Body of pancreas (tissue), 4 donors: Measurements from ENCODE around the gene EAF2. TPM values are rescaled to one million over a fixed set of nuclear protein-coding genes. Genes with fewer than 3 reads are reported as not detected.

Experiments
- ATAC-seq: fragments of 150-250 bp; one replicate; pipeline ENCODE4 v1.9.1; 2016
- DNase-seq, 4 donors: peaks; one replicate each; pipeline ENCODE4 v3.0.0-alpha.2; 2019
- H3K27ac ChIP-seq, 4 donors: fragments of 200-600 bp; sonication (generic); 1 replicate in 3 of 4; 2 replicates in 1 of 4; pipeline versions ENCODE4 v1.5.1 to v1.6.1; 2016 to 2019; ENCODE audit warnings: mild to moderate bottlenecking in 1 of 4, mixed read lengths in 1 of 4, moderate library complexity in 1 of 4
- H3K27me3 ChIP-seq, 2 donors: fragments of 200-600 bp; sonication (generic); one replicate each; pipeline ENCODE4 v1.6.0; 2016; ENCODE audit warnings: mild to moderate bottlenecking in 1 of 2
- H3K36me3 ChIP-seq, 2 donors: fragments of 200-600 bp; sonication (generic); replicated peaks in 1 of 2; 2 replicates each; pipeline ENCODE4 v1.5.1; 2016; ENCODE audit warnings: low read depth in 2 of 2; ENCODE audit not compliant: insufficient read depth in 1 of 2
- H3K4me1 ChIP-seq: fragments of 200-600 bp; sonication (generic); one replicate; pipeline ENCODE4 v1.6.0; 2016
- H3K4me3 ChIP-seq, 2 donors: fragments of 200-600 bp; sonication (generic); 1 replicate in 1 of 2; 2 replicates in 1 of 2; pipeline ENCODE4 v1.5.1; 2016 to 2019
- H3K9me3 ChIP-seq, 3 donors: fragments of 200-600 bp; sonication (generic); 1 replicate in 2 of 3; 2 replicates in 1 of 3; pipeline ENCODE4 v1.5.1; 2016
- POLR2A ChIP-seq, 3 donors: fragments of 450-650 bp; IDR thresholded peaks; one replicate each; pipeline ENCODE4 v1.6.1; 2016; ENCODE audit warnings: antibody characterized with exemption in 3 of 3, mild to moderate bottlenecking in 2 of 3
- WGBS, 2 donors: methylation state at CpG; one replicate each; pipeline ENCODE4 v1.1.5; 2017; 5-methylcytosine and 5-hydroxymethylcytosine counted together
- intact Hi-C: fragments of 100-400 bp; cut with DNase I; formaldehyde crosslinking; loops from one replicate; pipeline ENCODE4 v1.15.1; 2023
- total RNA-seq, 2 donors: library from RNA; depleted of rRNA; stranded (reverse); fragments of >200 nt; gene quantifications; one replicate each; pipeline ENCODE4 v1.1.0, GENCODE V29; 2016
- TF ChIP-seq, protein P1 (sequence below), 7 experiments: fragments of 450-650 bp in 4 of 7; fragments of 200-600 bp in 3 of 7; sonication (generic) in 3 of 7; IDR thresholded peaks; one replicate each; pipeline ENCODE4 v1.5.1; 2016 to 2019; ENCODE audit warnings: antibody characterized with exemption in 7 of 7

Gene EAF2
- total RNA-seq, 2 donors from 2014 or later, result 2.9 to 16.8 TPM

DNA sequence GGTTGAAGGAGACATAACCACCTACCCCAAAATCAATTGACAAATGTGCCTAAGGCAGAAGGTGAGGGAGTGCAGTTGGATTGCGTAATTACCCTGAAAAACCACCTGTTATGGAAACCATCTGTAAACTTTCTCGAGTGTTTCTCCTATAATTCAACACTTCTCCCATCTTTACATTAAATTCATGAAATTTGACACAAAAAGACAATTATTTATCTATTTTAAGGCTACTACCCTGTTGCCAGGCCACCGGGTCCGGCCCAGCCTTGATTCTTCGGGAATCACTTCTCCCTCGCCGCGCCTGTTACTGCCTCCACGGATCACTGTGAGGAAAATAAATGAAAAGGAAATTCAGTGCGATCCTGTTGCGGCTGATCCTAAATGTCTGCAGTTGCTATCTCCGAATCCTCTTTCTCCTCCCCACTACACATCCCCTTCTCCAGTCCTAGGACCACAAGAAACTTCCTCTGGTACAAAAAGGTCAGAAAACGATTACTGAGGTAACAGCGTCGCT lies 795 bp upstream of the EAF2 start:
- Histone ChIP-seq H3K4me3 (peak overlapping the region; percentile 33 to 84), H3K9me3 (no peaks in the 10 kb centered on the region), H3K27me3 (no peaks in the 10 kb centered on the region), H3K36me3 (no peaks in the 10 kb centered on the region), H3K27ac (peak overlapping the region; percentile 66 to 88 (median 77)), H3K4me1 (peaks cover 35% of the 10 kb centered on the region)
- 1 to 3% methylated on average over 15 of the region's 15 CpGs for WGBS, 2 donors
- DNase-seq (peak in 3 of 4 donors; percentile 23 to 26 (median 25)), ATAC-seq (peak; percentile 3)
- intact Hi-C loops, result no loop called here
- TF ChIP-seq POLR2A (IDR thresholded peaks at IDR 0.05), result no peak
- TF ChIP-seq, protein P1, sequence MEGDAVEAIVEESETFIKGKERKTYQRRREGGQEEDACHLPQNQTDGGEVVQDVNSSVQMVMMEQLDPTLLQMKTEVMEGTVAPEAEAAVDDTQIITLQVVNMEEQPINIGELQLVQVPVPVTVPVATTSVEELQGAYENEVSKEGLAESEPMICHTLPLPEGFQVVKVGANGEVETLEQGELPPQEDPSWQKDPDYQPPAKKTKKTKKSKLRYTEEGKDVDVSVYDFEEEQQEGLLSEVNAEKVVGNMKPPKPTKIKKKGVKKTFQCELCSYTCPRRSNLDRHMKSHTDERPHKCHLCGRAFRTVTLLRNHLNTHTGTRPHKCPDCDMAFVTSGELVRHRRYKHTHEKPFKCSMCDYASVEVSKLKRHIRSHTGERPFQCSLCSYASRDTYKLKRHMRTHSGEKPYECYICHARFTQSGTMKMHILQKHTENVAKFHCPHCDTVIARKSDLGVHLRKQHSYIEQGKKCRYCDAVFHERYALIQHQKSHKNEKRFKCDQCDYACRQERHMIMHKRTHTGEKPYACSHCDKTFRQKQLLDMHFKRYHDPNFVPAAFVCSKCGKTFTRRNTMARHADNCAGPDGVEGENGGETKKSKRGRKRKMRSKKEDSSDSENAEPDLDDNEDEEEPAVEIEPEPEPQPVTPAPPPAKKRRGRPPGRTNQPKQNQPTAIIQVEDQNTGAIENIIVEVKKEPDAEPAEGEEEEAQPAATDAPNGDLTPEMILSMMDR (IDR thresholded peaks at IDR 0.05), result no peak

DNA sequence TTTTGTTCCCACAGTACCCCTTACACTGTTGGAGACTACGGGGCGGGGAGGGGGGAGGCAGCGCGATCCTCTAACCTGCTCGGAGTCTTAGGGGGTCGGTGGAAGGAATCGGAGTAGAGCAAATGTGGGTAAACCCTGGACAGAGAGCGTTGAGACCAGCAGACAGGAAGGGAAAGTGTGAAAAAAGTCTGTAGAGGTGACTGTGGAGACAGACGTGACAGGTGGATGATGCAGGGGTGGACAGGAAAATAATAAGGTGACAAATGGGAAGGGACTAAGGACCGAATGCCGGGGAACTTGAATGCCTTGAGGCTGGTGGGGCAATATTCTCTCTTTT lies 424 bp downstream of the EAF2 start:
- H3K27ac ChIP-seq, result peak overlapping the region; percentile 74 to 88 (median 82)
- intact Hi-C loops, result no loop called here
- WGBS, 2 donors, result 0 to 1% methylated on average over 11 of the region's 11 CpGs
- TF ChIP-seq POLR2A (IDR thresholded peaks at IDR 0.05), result no peak
- TF ChIP-seq, protein P1 (IDR thresholded peaks at IDR 0.05), result no peak
- H3K4me3 ChIP-seq, result peak overlapping the region; percentile 33 to 84
- no peaks in the 10 kb centered on the region for H3K9me3 ChIP-seq
- H3K27me3 ChIP-seq, result no peaks in the 10 kb centered on the region
- no peaks in the 10 kb centered on the region for H3K36me3 ChIP-seq
- peak; percentile 17 for ATAC-seq
- H3K4me1 ChIP-seq, result peaks cover 35% of the 10 kb centered on the region
- DNase-seq, result peak in 1 of 4 donors; percentile 20

DNA sequence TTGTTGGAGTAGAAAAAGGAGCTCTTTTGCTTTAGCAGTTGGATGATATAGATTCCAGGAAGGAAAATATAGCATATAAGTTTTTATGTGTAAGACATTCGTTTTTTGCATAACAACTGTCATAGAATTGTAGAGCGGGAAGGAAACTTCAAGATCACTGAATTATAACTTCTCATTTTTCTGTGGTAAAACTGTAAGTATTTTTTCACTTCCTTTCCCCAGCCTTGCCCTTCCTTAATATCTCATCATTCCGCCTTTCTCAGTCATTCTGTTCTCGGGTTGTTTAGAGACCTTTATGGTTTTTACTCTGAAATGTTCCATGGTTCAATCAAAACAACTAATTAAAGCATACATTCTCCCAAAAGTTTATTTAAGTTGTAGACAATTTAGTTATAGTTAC lies 1.1 kb downstream of the EAF2 start:
- intact Hi-C loops, result no loop called here
- no peaks in the 10 kb centered on the region for H3K9me3 ChIP-seq
- H3K4me1 ChIP-seq, result peaks cover 33% of the 10 kb centered on the region
- no peak for TF ChIP-seq POLR2A (IDR thresholded peaks at IDR 0.05)
- TF ChIP-seq, protein P1 (IDR thresholded peaks at IDR 0.05), result no peak
- H3K4me3 ChIP-seq, result peak overlapping the region in 1 of 2 donors; percentile 33
- DNase-seq (no peak), ATAC-seq (no peak)
- H3K27me3 ChIP-seq, result no peaks in the 10 kb centered on the region
- peak overlapping the region in 1 of 4 donors; percentile 80 for H3K27ac ChIP-seq
- no peaks in the 10 kb centered on the region for H3K36me3 ChIP-seq
- 30 to 31% methylated on average over 4 of the region's 4 CpGs for WGBS, 2 donors

DNA sequence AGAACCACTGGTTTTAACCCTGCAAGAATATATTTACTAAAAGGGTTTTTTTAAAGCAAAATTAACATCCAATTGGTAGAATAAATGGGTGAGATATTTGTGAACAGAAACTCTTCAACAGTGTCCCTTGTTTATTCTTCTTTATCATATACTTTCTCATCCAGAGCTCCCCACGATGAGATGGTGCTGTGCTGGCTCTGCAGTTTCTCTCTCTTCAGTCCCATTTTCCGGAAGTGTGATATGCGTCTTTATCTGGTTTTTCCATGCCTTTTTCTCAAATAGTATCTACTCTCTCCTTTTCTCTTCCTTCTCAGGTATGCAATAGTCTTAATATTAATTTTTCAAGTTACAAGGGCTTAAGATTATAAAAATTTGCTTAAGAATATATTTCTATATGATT lies 1.5 kb downstream of the EAF2 start:
- Histone ChIP-seq H3K4me1 (peaks cover 29% of the 10 kb centered on the region), H3K9me3 (no peaks in the 10 kb centered on the region), H3K4me3 (no peak overlapping the region), H3K27me3 (no peaks in the 10 kb centered on the region), H3K27ac (peak overlapping the region in 1 of 4 donors; percentile 80), H3K36me3 (no peaks in the 10 kb centered on the region)
- 35 to 38% methylated on average over 3 of the region's 3 CpGs for WGBS, 2 donors
- intact Hi-C loops, result no loop called here
- DNase-seq (no peak), ATAC-seq (no peak)
- TF ChIP-seq, protein P1 (IDR thresholded peaks at IDR 0.05), result no peak
- TF ChIP-seq POLR2A (IDR thresholded peaks at IDR 0.05), result no peak

DNA sequence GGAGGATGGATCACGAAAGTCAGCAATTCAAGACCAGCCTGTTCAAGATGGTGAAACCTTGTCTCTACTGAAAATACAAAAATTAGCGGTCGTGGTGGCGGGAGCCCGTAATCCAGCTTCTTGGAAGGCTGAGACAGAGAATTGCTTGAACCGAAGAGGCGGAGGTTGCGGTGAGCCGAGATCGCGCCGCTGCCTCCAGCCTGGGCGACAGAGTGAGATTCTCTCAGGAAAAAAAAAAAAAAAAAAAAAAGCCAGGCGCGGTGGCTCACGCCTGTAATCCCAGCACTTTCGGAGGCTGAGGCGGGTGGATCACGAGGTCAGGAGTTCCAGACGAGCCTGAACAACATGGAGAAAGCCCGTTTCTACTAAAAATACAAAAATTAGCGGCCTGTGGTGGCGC lies 5.0 kb downstream of the EAF2 start:
- no peaks in the 10 kb centered on the region for H3K27me3 ChIP-seq
- H3K4me3 ChIP-seq, result no peak overlapping the region
- WGBS, 2 donors, result 95% methylated on average over 19 to 20 of the region's 23 CpGs
- H3K9me3 ChIP-seq, result no peaks in the 10 kb centered on the region
- H3K4me1 ChIP-seq, result peaks cover 11% of the 10 kb centered on the region
- TF ChIP-seq POLR2A (IDR thresholded peaks at IDR 0.05), result no peak
- TF ChIP-seq, protein P1 (IDR thresholded peaks at IDR 0.05), result no peak
- no peaks in the 10 kb centered on the region for H3K36me3 ChIP-seq
- H3K27ac ChIP-seq, result no peak overlapping the region
- DNase-seq, result no peak
- intact Hi-C loops, result no loop called here
- no peak for ATAC-seq
